NCI-H2029 treated with DMSO at 0.1 percent for 48 hours (cell line): ENCODE measurements around the gene BCHE.

Source experiments
- DNase-seq: peaks from one replicate; lab custom pipeline; 2025; lab: John Stamatoyannopoulos, UW

Gene BCHE

DNA sequence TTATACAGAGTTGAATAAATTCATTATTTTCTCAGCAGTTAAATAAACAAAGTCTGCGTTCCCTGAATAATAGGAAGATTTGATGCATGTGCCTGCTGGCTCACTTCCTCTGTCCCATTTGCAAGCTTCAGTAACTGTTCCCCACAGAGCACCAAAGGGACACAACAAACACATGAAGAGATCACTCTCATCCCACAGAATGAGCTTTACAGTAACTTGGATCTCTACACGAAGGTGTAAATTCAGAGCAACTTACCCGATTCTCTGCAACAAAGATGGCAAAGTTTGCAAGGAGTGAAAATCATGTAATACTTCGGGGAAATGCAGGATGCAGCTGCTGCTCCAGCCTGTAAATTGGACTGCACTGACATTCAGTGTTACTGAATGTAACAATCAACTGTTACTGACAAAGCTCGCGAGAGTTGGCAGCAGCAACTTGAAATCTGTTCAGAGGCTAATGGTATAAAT is at the start of gene BCHE:
TSS of gene BCHE (minus strand) at position 366 of the 468 bp plus-strand sequence. CDS start 6,390 bp downstream, outside the sequence.
- DNase-seq: no peak

DNA sequence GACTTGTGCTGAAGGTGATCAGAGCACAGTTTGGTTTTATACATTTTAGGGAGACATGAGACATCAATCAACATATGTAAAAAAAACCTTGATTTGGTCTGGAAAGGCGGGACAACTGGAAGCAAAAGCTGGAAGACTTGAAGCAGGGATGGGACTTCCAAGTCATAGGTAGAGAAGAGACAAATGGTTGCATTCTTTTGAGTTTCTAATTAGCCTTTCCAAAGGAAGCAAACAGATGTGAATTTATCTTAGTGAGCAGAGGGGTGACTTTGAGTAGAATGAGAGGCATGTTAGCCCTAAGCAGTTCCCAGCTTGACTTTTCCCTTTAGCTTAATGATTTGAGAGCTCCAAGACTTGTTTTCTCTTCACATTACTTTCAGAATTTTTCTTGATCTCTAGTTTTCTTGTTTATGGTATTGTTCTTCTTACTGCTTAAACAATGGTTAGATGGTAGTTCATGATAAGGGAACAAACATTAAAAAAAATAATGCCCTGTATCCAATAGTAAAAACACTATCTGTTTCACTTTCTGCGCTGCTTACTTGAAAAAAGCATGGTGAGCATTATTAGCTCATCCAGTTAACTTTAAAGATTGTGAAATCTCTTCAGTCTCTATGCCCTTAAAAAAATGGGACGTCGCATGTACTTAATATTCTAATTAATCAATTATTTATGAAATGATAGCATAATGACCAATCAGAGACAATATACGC is 48.5 kb upstream of the BCHE start:
- DNase-seq: no peak

DNA sequence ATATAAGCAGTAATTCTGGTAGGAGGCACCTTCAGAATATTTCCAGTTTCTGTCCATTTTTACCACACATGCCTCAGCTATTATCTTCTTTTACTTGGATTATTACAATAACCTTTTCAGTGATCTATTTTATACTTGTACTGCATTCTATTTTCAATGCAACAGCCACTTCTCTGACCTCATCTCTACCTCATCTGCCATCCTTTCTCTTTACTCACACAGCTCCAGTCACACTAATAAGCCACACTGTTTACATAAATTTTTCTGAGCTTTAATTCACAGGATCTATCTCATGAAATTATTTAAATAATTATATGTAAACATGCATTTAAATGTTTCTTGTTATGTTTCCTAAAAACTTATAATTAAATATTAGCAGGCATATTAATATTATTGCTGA is 47.3 kb upstream of the BCHE start:
- DNase-seq: no peak

DNA sequence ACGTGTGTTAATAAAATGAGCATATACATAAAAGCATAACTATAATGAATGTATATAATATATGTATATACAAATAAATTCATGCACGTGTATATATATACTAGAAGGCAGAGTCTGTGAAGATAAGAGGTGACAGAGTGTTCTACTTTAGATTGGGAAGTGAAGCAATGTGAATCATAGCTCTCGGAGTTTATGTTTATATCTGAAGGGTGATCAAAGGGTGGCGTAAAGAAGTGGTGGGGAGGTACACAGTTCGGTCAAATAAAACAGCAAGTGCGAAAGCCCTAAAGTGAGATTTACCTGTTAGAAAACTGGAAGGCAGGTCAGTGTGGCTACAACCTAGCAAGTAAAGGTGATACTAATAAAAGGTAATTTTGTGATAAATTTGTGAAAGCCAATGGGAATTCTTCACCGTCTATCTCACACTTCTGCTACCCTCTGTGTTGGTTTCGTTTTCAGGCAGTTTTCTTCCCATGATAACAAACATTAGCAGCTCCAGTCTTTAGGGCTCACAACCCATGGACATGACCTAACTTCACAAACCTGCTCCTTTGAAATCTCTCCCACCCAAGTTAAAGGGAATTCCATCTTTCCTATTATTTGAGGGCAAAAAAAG is 46.7 kb upstream of the BCHE start:
- DNase-seq: peak; percentile 78

DNA sequence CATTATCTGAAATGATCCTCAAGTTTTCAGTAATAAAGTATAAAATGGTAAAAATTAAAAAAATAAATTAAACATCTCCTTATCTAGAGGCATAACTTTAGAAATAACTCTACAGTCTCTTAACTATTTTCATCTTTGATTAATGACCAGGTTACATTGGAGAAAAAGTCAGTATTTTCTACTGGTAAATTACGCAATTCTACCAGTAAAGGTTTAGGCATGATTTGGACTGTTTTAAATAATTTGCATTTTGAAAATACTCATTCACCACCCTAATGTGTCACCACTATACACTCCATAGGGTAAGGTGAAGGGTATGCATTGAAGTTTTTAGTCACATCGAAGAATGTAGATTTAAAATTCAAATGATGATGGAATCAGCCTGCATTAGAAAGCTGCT is 45.9 kb upstream of the BCHE start:
- DNase-seq: no peak

DNA sequence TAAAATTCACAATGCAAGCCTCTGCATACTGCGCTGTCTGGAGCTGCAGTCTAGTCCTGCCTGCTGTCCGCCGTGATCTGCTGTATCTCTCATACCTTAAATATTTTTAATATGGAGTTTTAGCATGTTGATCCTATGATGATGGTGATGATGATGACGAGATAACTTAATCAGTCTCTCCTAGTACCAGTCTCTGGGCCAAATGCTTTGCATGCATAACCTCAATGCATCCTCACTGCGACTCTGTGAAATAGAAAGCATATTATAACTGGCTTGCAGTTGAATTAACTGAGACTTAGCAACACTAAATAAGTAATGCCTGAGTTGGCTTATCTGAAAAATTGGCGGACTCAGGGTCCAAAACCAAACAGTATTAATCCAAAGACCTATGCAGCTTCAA is 38.4 kb upstream of the BCHE start:
- DNase-seq: no peak

DNA sequence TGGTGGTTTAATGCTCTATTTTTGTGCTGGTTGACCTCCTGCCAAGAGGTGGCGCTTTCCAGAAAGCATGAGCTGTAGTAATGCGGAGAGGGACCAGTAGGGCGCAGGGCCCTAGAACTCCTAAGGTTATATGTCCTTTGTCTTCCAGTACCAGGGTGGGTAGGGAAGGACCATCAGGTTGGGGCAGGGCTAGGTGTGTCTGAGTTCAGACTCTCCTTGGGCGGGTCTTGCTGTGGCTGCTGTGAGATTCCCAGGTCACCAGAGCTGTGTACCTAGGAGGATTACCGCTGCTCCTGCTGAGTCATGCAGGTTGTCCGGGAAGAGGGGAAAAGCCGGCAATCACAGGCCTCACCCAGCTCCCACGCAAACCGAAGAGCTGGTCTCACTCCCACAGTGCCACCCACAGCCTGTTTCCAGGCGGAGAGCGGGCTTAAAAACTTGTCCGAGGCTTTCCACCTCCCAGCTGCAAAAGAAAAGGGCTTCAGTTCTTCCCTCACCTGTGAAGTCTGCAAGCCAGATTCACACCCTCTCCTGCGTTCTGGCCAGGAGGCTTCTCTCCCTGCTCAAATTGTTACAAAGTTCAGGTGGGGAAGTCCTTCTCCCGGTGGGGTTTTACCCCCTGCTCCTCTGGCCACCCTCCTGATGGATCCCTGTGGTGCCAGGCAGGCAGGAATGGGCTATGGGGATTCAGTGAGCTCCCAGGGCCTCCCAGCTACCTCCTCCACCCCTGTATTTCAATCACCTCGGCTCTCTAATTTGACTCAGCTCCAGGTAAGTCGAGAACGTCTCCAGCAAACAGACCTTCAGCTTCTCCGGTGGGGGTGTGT is 37.7 kb upstream of the BCHE start:
- DNase-seq: peak; percentile 28

DNA sequence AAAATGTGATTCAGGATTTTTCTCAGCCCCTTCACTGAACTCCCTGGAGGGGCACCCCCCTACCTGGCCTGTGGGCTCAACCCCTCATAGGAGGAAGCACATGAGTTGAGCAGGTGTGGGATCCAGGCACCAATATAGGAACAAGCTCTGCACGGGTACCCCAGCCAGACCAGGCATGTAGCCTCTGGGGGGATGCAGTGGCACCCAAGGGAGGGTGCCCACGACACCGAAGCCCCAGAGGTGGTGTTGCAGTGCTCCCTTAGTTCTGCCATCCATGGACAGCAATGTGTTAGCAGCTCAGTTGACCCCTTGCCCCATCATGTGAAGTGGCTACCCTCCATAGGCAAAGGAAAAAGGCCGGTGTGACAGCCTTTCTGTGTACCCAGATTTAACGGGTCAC is 30.9 kb upstream of the BCHE start:
- DNase-seq: no peak

DNA sequence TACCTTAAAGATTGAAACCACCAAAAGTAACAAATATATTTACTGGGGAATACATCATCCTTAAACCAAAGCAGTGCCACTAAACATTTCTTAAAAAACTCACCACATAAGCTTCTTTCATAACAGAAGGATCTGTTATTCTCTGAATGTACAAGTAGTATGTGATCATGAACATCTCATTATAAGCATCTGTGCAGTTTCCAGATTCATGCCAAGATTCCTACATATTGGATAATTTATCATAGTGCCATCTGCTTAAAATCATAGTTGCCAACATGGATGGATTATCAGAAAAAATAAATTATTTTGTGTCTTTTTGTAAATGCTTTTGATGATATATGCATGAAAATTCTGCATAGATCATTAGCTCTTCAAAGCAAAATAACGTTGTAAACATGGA is 21.8 kb upstream of the BCHE start:
- DNase-seq: no peak

DNA sequence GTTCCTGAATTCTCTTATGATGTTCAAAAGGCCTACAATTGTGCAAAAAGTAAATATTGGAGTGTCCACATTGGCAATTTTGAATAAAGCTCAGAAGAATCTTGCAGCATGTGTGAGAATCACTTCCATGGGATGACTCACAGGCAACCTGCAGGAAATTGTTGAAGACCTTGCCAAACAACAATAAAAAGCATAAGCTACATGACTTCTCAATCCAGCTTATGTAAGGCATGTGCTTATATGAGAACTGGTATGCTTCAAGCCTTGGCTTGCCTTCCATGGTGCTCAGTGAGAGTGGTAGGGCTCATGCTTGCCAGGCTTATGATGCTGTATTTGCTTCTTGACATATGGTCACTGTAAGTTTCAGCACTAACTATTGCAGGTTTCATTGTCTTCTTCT is 18.4 kb upstream of the BCHE start:
- DNase-seq: no peak

DNA sequence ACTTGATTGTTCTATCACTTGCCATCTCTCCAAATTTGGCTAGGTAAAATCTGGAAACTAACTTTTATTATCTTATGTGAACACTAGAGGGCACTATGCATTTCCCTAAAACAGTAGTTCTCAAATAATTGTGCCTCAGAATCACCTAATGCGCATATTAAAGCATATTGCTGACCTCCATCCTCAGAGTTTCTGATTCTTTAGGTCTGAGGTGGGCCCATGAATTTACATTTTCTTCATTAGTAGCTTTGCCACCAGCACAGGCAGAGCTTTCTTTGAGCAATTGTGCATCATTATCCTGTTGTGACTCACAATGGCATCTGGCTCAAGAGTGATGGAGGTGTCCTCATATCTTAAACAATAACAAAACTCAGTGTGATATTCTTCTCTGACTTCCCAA is 17.5 kb upstream of the BCHE start:
- DNase-seq: peak; percentile 36

DNA sequence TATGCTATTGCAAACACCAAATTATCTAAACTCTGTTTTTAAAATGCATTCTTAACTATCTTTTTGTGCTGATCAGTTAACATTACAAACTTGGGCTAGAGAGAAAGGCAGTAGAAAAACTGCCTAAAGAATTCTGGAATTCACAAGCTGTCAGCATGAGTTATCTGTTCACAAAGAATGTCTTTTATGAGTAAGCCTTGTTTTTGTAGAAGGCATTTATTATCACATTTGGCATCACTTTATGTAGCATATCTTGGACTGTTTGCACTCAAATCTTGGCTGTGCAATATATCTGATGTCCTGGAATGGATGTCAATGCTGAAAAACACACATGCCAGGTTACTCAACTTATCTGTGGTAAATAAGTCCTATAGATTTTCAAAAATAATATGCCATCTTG is 15.5 kb upstream of the BCHE start:
- DNase-seq: no peak

DNA sequence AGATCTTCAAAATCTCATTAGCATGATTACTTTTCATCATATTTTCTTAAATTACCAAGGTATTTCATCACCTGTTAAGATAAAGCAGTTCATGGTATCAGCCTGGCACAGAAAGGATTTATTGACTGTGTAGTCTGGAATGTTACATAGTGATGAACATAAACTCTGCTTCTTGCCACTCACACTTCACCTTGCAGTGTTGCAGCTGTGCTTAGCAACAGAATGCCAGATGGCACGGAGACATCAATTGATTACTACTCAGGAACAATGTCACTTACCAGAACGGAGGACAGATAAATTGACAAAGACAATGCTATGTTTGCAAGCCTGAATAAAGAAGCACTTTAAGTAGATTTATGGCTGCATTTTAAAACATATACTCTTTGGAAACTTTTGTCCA is 15.0 kb upstream of the BCHE start:
- no peak for DNase-seq

DNA sequence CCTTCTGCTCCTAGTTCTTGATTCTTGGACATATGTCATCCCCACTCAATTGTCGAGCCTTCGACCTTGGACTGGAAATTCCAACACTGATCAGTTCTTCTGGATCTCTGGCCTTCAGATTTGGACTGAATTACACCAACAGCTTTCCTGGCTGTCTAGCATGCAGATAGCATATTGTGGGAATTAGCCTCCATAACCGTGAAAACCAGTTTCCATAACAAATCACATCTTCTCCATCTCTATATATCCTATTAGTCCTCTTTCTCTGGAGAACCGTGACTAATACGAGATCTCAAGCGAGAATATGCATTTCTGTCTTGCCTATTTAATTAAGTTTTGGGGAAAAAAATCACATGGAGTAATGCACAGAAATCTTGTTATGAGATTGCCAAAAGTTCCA is 8.8 kb upstream of the BCHE start:
- no peak for DNase-seq

DNA sequence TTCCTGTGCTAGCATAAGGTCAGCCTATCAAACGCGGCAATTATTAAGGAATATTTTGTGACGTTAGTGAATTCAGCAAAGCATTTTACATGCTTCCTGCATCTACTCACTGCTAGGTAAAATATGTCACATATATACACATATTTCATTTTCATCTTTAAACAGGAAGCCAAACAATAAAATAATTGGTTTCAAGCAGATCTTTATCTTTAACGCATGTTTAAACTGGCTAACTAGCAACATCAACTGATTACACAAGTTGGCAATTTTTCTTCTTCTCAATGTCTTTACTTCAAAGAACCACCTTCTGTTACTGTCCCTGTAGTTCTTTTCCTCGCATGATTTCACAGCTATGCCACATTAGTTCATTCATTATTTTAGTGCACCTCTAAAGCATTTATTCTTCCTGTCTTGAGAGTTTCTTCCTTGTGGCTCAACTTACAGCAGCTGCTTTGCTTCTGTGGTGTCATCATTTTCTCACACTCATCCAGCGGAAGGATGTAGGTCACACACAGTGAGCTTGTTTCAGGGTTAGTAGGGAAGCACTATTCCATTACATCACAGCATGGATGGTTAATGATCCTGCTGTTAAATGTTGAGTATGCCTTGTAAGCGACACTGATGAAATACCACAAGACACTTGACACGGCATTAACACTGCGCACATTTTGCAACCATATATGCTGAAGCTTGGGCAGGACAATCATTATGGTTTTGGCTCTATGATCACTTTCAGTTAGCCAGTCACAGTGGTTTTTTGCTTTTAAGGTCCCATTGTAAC is 2.3 kb upstream of the BCHE start:
- no peak for DNase-seq

DNA sequence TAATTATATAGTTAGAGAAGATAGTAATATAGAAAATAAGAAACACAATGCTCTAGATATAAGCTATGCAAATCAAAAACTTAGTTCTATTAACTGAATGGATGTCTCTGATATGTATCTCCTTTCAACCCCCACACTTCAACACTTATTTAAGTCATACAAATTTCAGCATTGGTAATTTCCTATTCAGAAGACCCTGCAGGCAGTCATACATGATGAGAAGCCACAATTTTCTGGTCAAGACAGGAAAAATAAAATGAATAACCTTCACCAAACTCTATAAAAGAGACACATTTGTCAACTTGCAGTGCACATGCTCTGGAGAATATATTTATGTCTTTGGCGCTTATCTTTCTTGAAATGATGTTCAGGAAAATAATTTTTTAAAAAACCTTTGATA is 578 bp upstream of the BCHE start:
- no peak for DNase-seq

DNA sequence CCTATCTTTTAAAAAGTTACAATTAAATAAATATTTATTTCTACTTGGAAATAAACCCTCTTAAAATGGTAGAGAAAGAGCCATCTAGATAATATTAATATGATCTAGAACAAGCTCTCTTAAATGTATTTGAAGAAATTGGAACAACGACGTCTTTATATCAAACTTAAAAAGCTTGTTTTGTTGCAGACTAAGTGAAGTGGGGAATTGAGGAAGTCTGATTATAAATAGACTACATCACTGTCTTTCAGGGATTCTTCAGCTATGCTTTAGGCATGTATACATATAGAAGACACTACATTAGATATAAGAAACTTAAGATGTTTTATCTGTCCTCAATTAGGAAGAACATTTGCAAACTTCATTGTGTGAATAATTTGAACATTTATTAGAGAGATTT is 1.8 kb downstream of the BCHE start:
- no peak for DNase-seq

DNA sequence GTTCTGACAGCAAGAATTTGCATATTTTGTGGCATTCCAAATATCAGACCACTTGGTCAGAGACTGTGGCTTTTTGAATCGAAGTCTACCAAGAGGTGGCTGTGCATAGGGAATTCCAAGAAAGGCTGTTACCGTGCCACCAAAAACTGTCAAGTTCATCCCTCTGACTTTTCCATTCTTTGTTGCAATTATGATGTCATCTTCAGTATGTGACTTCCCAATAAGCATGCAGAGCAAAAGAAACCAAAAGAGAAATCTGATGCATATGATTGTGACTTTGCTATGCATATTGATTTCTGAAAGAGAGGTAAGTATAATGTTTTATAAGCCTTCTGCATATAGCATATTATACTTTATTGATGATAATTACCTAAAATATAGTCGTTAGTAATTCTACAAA is 6.5 kb downstream of the BCHE start:
- DNase-seq: no peak

DNA sequence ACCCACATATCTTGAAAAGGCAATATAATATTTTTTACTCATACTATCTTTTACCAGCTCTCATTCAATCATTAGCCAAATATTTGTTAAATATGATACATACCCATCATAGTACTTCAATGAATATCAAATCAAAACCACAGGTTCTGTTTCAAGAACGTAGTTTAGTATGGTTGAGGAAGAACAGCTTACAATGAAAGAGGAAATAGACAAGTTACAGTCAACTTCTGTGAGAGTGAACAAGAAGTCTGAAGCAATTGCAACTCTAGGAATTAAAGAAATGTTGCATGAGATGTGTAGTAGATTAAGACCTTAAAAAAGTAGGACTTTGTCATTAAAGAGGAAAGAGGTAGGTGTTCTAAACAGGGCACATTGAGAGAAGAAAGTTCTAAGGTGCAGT is 9.3 kb downstream of the BCHE start:
- no peak for DNase-seq

DNA sequence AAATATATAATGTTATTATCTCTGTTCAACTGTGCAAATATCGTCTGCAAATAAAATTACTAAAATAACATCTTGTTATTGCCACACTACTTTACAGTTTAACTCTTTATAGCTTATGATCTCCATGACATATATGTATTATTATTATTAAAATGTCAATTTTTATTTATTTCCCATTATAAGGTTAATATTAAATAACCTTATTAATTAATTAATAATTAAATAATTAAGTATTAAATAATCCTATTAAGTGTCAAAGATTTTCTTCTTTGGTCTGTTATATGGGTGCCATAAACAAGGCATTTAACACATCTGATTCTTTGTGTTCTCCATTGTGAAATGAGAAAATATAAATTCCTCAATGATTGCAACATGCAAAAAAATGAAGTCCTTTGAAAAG is 10.0 kb downstream of the BCHE start:
- no peak for DNase-seq

DNA sequence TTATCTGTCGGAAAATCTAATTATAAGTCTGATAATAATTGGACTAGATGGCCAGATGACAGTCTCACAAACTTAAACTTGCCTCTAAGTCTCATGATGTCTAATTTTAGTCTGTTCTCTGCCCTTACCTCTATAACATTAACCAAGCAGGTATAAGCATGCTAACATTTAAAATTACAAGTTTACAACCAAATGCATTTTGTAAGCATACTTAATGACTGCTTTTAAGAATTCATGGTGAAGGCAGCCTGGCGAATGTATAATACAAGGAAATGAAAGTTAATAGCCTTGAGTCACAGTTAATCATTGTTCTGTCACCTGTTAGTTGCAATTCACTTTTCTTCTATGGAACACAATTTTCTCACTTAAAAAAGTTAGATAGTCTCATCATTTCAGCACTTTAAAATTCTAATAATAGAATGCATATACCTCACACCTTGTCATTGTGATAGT is 16.5 kb downstream of the BCHE start:
- DNase-seq: no peak

DNA sequence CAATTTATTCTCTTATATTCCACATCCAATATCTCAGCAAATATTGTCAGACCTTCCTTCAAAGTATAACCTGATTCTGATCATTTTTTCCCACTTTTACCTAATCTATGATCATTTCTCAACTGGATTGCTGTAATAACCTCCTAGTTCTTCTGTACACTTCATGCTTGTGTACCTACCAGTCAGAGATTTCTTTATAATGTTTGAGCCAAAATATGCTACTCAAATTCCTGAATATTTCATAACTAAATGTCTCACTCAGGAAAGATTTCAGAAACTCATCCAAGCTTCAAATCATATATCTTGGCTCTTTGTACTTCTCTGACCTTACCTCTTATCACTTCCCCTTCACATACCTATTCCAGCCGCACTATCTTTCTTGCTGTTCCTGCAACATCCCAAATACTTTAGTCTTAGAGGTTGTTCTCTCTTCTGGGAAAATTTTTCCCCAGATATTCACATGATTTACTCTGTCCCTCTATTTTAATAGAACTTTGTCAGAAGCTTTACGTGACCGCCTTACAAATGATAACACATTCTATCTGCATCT is 20.0 kb downstream of the BCHE start:
- no peak for DNase-seq
